ENCODE measurements around the gene NSUN5.

The NSUN5 gene

GRCh38 chr7:73308665-73309214 is at the start of gene NSUN5:
TSS of gene NSUN5 (minus strand) at chr7:73308826. CDS start at chr7:73308790, 36 bp downstream.
- H3K4me3 ChIP-seq (ENCODE audit: low read length) = peak within 1 kb of the TSS; percentile 67
- TF ChIP-seq CTCF (conservative IDR thresholded peaks at IDR 0.05; ENCODE audit: low read depth, low read length) = no peak
- DNase-seq (ENCODE audit: low read depth) = peak; percentile 15

- no peak for TF ChIP-seq CTCF (conservative IDR thresholded peaks at IDR 0.05; ENCODE audit: low read depth, low read length)
- H3K4me3 ChIP-seq (ENCODE audit: low read length) = no peak overlapping the region
- no peak for DNase-seq (ENCODE audit: low read depth)
Observed at GRCh38 chr7:73356159-73356558, 47.5 kb upstream of the NSUN5 start.

- no peak for DNase-seq (ENCODE audit: low read depth)
- TF ChIP-seq CTCF (conservative IDR thresholded peaks at IDR 0.05; ENCODE audit: low read depth, low read length) = no peak
- no peak overlapping the region for H3K4me3 ChIP-seq (ENCODE audit: low read length)
Observed at GRCh38 chr7:73354821-73355220, 46.2 kb upstream of the NSUN5 start.

- H3K4me3 ChIP-seq (ENCODE audit: low read length) = no peak overlapping the region
- no peak for TF ChIP-seq CTCF (conservative IDR thresholded peaks at IDR 0.05; ENCODE audit: low read depth, low read length)
- no peak for DNase-seq (ENCODE audit: low read depth)
Observed at GRCh38 chr7:73354196-73354595, 45.6 kb upstream of the NSUN5 start.

- TF ChIP-seq CTCF (conservative IDR thresholded peaks at IDR 0.05; ENCODE audit: low read depth, low read length) = no peak
- no peak overlapping the region for H3K4me3 ChIP-seq (ENCODE audit: low read length)
- DNase-seq (ENCODE audit: low read depth) = no peak
Observed at GRCh38 chr7:73353243-73353642, 44.6 kb upstream of the NSUN5 start.

- no peak overlapping the region for H3K4me3 ChIP-seq (ENCODE audit: low read length)
- no peak for DNase-seq (ENCODE audit: low read depth)
- no peak for TF ChIP-seq CTCF (conservative IDR thresholded peaks at IDR 0.05; ENCODE audit: low read depth, low read length)
Observed at GRCh38 chr7:73352784-73353183, 44.2 kb upstream of the NSUN5 start.

GRCh38 chr7:73351447-73352167 is 43.0 kb upstream of the NSUN5 start:
- no peak for DNase-seq (ENCODE audit: low read depth)
- no peak for TF ChIP-seq CTCF (conservative IDR thresholded peaks at IDR 0.05; ENCODE audit: low read depth, low read length)
- no peak overlapping the region for H3K4me3 ChIP-seq (ENCODE audit: low read length)
